AG04450 (cell line): ENCODE data around the gene MEPE. TPM values are rescaled to one million over a fixed set of nuclear protein-coding genes. Genes with fewer than 3 reads are reported as not detected.

ENCODE experiments used
- CTCF ChIA-PET: fragments of 300-600, 350-600 bp; formaldehyde crosslinking; extraction: SDS; loops from one replicate; lab custom pipeline; 2022; ENCODE audit warnings: antibody characterized with exemption, inconsistent platforms; lab: Charles Lee
- POLR2A ChIA-PET: fragments of 350-600 bp; formaldehyde crosslinking; extraction: SDS; loops from one replicate; lab custom pipeline; 2021; ENCODE audit warnings: antibody characterized with exemption, inconsistent platforms; lab: Yijun Ruan, JAX
- DNase-seq: peaks from one replicate; pipeline ENCODE4 v3.0.0-alpha.2; 2011; ENCODE audit warnings: low read depth, low spot score
- H3K27ac ChIP-seq: one replicate; pipeline ENCODE4 v1.5.1; 2012; ENCODE audit warnings: low read depth, low read length, control low read depth
- H3K27me3 ChIP-seq: one replicate; pipeline ENCODE4 v1.6.0; 2012; ENCODE audit warnings: low read length; ENCODE audit not compliant: control insufficient read depth, insufficient read depth
- H3K4me3 ChIP-seq: 2 replicates; pipeline ENCODE4 v1.5.1; 2011; ENCODE audit warnings: mild to moderate bottlenecking, low read depth, low read length, control low read depth
- H3K9me3 ChIP-seq: 2 replicates; pipeline ENCODE4 v1.5.1; 2012; ENCODE audit warnings: low read length; ENCODE audit not compliant: control insufficient read depth, insufficient read depth
- CTCF ChIP-seq: IDR thresholded peaks from 2 replicates; pipeline ENCODE4 v1.5.1; 2011; ENCODE audit warnings: low read depth, low read length, control low read depth, inconsistent platforms
- polyA plus RNA-seq: library from polyadenylated mRNA; depleted of rRNA; stranded (reverse); fragments of >200 nt; gene quantifications from 2 replicates; pipeline ENCODE4 v1.2.3, GENCODE V29; 2011

MEPE gene
- polyA plus RNA-seq, 1 experiment = not detected

- Histone ChIP-seq H3K27me3 (peaks cover 2% of the 10 kb centered on the region), H3K4me3 (no peak overlapping the region), H3K27ac (no peak overlapping the region), H3K9me3 (no peaks in the 10 kb centered on the region)
- POLR2A ChIA-PET = no interaction called here
- no peak for DNase-seq
- no peak for TF ChIP-seq CTCF
- CTCF ChIA-PET = interaction anchor here (0.9 to 2.9 kb wide), 4 partner anchors 14 to 145 kb away, joined by 3 to 11 read pairs (median 4); no protein-coding TSS in a partner anchor
These were observed 8.4 kb upstream of the MEPE start for GRCh38 chr4:87824352-87824751.

GRCh38 chr4:87834401-87834800, 1.6 kb downstream of the MEPE start:
- no peak for DNase-seq
- Histone ChIP-seq H3K4me3 (no peak overlapping the region), H3K27ac (no peak overlapping the region), H3K9me3 (no peaks in the 10 kb centered on the region), H3K27me3 (no peaks in the 10 kb centered on the region)
- TF ChIP-seq CTCF = no peak
- POLR2A ChIA-PET = no interaction called here
- CTCF ChIA-PET = interaction anchor here (1.7 to 2.3 kb wide), 2 partner anchors 15 to 155 kb away, joined by 7 to 8 read pairs; no protein-coding TSS in a partner anchor

- H3K9me3 ChIP-seq = no peaks in the 10 kb centered on the region
- H3K4me3 ChIP-seq = no peak overlapping the region
- no peak overlapping the region for H3K27ac ChIP-seq
- no peak for DNase-seq
- CTCF ChIA-PET = interaction anchor here (1.7 to 2.3 kb wide), 2 partner anchors 14 to 156 kb away, joined by 7 to 8 read pairs; no protein-coding TSS in a partner anchor
- H3K27me3 ChIP-seq = no peaks in the 10 kb centered on the region
- POLR2A ChIA-PET = no interaction called here
- no peak for TF ChIP-seq CTCF
These were observed 2.4 kb downstream of the MEPE start for GRCh38 chr4:87835197-87835596.

- POLR2A ChIA-PET = no interaction called here
- Histone ChIP-seq H3K27me3 (no peaks in the 10 kb centered on the region), H3K27ac (no peak overlapping the region), H3K9me3 (no peaks in the 10 kb centered on the region), H3K4me3 (no peak overlapping the region)
- CTCF ChIA-PET = interaction anchor here (1.7 to 4.9 kb wide), 3 partner anchors 14 to 157 kb away, joined by 7 to 85 read pairs (median 8); no protein-coding TSS in a partner anchor
- TF ChIP-seq CTCF = no peak
- DNase-seq = no peak
These were observed 3.0 kb downstream of the MEPE start for GRCh38 chr4:87835743-87836142.

GRCh38 chr4:87838205-87838604, 5.4 kb downstream of the MEPE start:
- DNase-seq = no peak
- ChIA-PET POLR2A (no interaction called here), CTCF (interaction anchor here (0.6 to 4.9 kb wide), 27 partner anchors 9 to 316 kb away, joined by 3 to 85 read pairs (median 4); no protein-coding TSS in a partner anchor)
- Histone ChIP-seq H3K27ac (no peak overlapping the region), H3K9me3 (no peaks in the 10 kb centered on the region), H3K4me3 (no peak overlapping the region), H3K27me3 (no peaks in the 10 kb centered on the region)
- TF ChIP-seq CTCF = peak; percentile 51
